ENCODE results near the gene ZNRF2.

The ZNRF2 gene

DNA sequence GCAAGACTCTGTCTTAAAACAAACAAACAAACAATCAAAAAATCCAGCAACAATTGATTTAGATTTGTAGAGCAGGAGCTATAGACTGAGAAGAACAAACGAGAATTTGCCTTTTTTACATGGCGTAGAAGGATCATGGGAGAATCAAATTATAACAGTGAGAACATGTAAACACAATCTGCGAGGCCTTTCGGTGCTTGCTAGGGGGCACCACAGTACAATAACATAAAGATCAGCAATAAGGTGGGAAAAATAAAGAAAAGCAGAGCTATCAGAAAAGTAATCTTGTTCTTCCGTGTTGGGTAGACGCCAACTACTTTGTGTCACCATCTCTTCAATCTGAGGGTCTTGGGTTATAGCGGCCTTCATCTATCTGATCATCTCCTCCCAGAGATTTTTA is 112.0 kb downstream of the ZNRF2 start:
- DNase-seq (ENCODE audit: extremely low read depth, insufficient read length) = no peak
- Histone ChIP-seq H3K36me3 (ENCODE audit: control insufficient read depth, insufficient read depth, low read length) (no peaks in the 10 kb centered on the region), H3K27me3 (replicated peaks; ENCODE audit: control insufficient read depth, insufficient read depth, low read length) (no peaks in the 10 kb centered on the region), H3K4me3 (replicated peaks; ENCODE audit: low read depth, low read length) (no peak overlapping the region)
- TF ChIP-seq, protein P1, sequence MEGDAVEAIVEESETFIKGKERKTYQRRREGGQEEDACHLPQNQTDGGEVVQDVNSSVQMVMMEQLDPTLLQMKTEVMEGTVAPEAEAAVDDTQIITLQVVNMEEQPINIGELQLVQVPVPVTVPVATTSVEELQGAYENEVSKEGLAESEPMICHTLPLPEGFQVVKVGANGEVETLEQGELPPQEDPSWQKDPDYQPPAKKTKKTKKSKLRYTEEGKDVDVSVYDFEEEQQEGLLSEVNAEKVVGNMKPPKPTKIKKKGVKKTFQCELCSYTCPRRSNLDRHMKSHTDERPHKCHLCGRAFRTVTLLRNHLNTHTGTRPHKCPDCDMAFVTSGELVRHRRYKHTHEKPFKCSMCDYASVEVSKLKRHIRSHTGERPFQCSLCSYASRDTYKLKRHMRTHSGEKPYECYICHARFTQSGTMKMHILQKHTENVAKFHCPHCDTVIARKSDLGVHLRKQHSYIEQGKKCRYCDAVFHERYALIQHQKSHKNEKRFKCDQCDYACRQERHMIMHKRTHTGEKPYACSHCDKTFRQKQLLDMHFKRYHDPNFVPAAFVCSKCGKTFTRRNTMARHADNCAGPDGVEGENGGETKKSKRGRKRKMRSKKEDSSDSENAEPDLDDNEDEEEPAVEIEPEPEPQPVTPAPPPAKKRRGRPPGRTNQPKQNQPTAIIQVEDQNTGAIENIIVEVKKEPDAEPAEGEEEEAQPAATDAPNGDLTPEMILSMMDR (IDR thresholded peaks at IDR 0.05; ENCODE audit: insufficient read depth, low read length, poor library complexity, severe bottlenecking) = no peak

DNA sequence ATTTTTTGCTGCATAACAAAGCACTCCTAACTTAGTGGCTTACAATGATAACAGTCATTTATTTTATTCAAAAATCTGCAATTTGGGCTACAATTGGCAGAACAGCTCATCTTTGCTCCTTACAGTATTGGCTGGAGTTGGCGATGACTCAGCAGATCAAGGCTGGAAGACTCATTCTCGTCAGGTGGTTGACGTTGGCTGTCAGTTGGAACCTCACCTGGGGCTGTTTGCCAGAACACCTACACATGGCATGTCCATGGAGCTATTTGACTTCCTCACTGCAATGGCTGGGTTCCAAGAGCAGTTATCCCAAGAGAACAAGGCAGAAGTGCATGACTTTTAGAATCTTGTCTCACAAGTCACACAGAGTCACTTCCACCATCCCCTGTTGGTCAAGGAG is 119.1 kb downstream of the ZNRF2 start:
- no peak overlapping the region for H3K4me3 ChIP-seq (replicated peaks; ENCODE audit: low read depth, low read length)
- TF ChIP-seq, protein P1 (IDR thresholded peaks at IDR 0.05; ENCODE audit: insufficient read depth, low read length, poor library complexity, severe bottlenecking) = no peak
- DNase-seq (ENCODE audit: extremely low read depth, insufficient read length) = no peak
- H3K27me3 ChIP-seq (replicated peaks; ENCODE audit: control insufficient read depth, insufficient read depth, low read length) = no peaks in the 10 kb centered on the region
- no peaks in the 10 kb centered on the region for H3K36me3 ChIP-seq (ENCODE audit: control insufficient read depth, insufficient read depth, low read length)

DNA sequence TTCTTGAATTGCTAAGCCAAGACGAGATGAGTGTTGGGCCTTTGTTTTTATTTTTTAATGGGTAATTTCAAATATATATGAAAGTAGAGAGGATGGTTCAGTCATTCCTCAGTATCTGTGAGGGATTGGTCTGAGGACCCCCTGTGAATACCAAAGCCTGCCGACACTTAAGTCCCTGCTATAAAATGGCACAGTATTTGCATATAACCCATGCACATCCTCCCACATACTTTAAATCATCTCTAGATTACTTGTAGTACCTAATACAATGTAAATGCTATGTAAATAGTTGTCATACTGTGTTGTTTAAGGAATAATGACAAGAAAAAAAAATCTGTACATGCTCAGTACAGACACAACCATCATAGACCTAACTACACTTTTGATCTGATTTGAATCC is 120.8 kb downstream of the ZNRF2 start:
- Histone ChIP-seq H3K4me3 (replicated peaks; ENCODE audit: low read depth, low read length) (no peak overlapping the region), H3K27me3 (replicated peaks; ENCODE audit: control insufficient read depth, insufficient read depth, low read length) (no peaks in the 10 kb centered on the region), H3K36me3 (ENCODE audit: control insufficient read depth, insufficient read depth, low read length) (no peaks in the 10 kb centered on the region)
- DNase-seq (ENCODE audit: extremely low read depth, insufficient read length) = no peak
- TF ChIP-seq, protein P1 (IDR thresholded peaks at IDR 0.05; ENCODE audit: insufficient read depth, low read length, poor library complexity, severe bottlenecking) = no peak

DNA sequence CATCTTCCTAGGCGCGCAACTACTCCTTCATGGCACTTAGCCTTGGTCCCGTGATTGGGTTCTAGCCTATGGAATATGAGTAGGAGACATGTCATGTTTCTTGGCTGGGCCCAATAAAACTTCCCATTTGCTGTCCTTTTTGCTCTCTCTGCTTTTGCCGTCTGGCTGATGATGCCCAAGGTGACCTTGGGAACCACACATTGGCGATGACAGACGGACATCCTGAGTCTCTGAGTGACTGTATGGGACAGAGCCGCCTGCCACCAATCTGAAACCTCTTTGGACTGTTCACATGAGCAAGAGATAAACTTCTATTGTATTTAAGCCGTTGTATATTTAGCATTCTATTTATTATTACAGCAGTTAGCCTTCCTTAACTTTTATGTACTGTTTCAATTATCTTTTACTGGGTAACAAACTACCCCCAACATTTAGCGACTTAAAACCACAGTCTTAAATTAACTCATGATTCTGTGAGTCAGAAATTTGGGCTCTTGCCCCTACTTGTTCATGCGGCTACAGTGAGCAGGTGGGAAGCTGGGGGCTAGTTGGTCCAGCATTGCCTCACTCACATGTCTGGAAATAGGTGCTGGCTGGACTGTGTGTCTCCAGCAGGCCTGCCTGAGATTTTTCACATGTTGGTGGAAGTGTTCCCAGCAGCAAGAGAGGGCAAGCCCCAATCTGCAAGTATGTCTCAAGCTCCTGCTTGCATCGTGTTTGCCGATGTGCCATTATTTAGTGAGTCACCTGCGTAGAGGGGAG is 122.4 kb downstream of the ZNRF2 start:
- H3K36me3 ChIP-seq (ENCODE audit: control insufficient read depth, insufficient read depth, low read length) = no peaks in the 10 kb centered on the region
- no peak for DNase-seq (ENCODE audit: extremely low read depth, insufficient read length)
- no peak overlapping the region for H3K4me3 ChIP-seq (replicated peaks; ENCODE audit: low read depth, low read length)
- TF ChIP-seq, protein P1 (IDR thresholded peaks at IDR 0.05; ENCODE audit: insufficient read depth, low read length, poor library complexity, severe bottlenecking) = no peak
- H3K27me3 ChIP-seq (replicated peaks; ENCODE audit: control insufficient read depth, insufficient read depth, low read length) = no peaks in the 10 kb centered on the region

DNA sequence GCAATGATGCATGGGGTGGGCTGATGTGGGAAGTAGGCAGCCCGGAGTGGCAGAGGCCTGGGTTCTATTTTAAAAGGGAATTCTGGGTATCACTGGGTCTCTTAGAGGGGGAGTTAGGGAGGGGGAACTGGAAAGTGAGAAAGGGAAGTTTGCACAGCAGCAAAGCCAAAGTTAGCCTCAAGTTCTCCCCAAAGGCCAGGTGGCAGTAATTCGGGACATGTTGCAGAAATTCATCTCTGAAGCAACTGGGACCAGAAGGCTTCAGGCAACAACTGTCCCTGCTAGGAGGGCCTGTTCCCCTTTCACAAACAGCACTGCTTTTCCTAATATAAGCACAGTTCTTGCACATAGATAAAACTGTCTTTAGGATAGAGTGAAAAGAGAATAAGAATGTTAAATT is 126.8 kb downstream of the ZNRF2 start:
- Histone ChIP-seq H3K4me3 (replicated peaks; ENCODE audit: low read depth, low read length) (no peak overlapping the region), H3K27me3 (replicated peaks; ENCODE audit: control insufficient read depth, insufficient read depth, low read length) (no peaks in the 10 kb centered on the region), H3K36me3 (ENCODE audit: control insufficient read depth, insufficient read depth, low read length) (no peaks in the 10 kb centered on the region)
- DNase-seq (ENCODE audit: extremely low read depth, insufficient read length) = no peak
- TF ChIP-seq, protein P1 (IDR thresholded peaks at IDR 0.05; ENCODE audit: insufficient read depth, low read length, poor library complexity, severe bottlenecking) = no peak

DNA sequence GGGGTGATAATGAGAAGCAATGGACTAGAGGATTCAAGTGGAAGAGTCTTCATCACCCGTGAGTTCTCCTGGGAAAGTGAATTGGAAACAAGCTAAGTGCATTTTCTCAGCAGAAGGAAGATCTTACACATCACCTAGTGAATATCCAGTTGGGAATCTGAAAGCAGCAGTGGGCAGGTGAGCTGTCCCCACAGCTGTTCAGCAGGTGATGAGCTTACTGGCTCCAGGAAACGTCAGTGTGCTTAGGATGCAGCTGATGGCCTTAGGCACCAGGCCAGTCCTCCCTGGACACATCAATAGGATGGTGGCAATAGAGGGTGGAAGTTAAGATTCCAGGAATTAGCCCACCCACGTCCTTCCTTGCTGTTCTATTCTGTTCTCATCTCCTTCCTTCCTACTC is 127.5 kb downstream of the ZNRF2 start:
- DNase-seq (ENCODE audit: extremely low read depth, insufficient read length) = no peak
- TF ChIP-seq, protein P1 (IDR thresholded peaks at IDR 0.05; ENCODE audit: insufficient read depth, low read length, poor library complexity, severe bottlenecking) = no peak
- Histone ChIP-seq H3K36me3 (ENCODE audit: control insufficient read depth, insufficient read depth, low read length) (no peaks in the 10 kb centered on the region), H3K4me3 (replicated peaks; ENCODE audit: low read depth, low read length) (no peak overlapping the region), H3K27me3 (replicated peaks; ENCODE audit: control insufficient read depth, insufficient read depth, low read length) (no peaks in the 10 kb centered on the region)

All from GM06990 (cell line).